Suppressor macrophage treated with lipopolysaccharide for 1 hour (primary cell): Measurements from ENCODE around the gene VOPP1.
A peak's percentile ranks its signal among the peaks of the same experiment; 100 is the strongest.

Source experiments
- DNase-seq, 3 donors: peaks; one replicate each; pipeline ENCODE4 v3.0.0-alpha.2; 2020 to 2022

VOPP1 gene

GRCh38 chr7:55504967-55505658 is 67.2 kb downstream of the VOPP1 start:
- DNase-seq = peak; percentile 22 to 39 (median 29)

GRCh38 chr7:55504093-55504859 is 68.0 kb downstream of the VOPP1 start:
- DNase-seq = no peak

- DNase-seq = no peak
Measured at GRCh38 chr7:55502858-55503440, 69.4 kb downstream of the VOPP1 start.

DNA sequence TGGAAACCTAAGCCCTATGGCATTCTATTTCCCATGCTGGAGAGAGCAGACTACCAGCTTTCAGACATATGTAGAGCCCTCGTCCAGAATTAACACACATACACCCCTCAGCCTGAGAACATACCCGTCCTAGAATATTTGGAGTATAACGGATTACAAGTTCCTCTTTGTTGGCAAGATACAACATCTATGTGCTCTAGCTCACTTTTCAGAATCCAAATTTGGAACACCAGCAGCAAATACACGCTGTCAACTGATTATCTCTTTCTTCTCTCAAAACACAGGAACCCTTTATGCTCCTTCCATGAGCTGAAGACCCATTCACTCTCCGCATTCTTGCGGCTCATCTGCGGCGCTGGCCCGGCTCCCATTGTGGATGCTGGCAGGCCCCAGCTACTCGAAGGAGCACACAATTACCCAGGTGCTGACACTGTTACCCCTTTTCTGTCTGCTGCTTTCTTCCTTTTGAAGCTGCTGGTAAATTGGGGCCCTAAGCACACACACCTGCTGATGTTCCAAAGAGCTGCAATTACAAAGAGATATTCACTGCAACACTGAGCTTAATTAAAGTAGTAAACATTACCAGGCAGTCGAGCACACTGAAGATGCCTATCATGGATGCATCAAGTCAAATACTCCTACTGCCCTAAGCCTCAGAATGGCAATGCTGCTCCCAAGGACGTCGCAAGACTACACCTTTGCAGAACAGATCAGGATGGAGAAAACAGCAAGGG is 70.0 kb downstream of the VOPP1 start:
- DNase-seq = no peak

DNA sequence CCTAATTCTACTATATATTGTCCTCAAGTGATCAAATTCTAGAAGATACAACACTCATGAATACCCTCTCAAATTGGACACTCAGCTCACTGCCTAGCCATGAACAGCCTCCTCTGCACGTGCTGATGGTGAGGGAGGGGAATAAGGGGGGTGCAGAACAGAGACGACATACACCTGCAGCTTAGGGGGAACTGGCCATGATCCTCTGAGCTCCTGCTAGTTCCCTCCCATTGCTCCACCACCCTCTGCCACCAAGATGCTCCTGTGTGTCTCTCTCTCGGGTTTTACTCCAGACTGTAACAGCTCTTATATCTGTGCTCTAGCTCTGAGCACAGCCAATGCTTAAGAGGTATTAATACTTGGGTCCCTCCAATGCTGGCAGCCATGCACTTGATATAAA is 70.7 kb downstream of the VOPP1 start:
- DNase-seq = no peak

GRCh38 chr7:55500117-55500756 is 72.1 kb downstream of the VOPP1 start:
- no peak for DNase-seq

- DNase-seq = no peak
Measured at GRCh38 chr7:55499591-55499990, 72.7 kb downstream of the VOPP1 start.

- no peak for DNase-seq
Measured at GRCh38 chr7:55498770-55499169, 73.5 kb downstream of the VOPP1 start.

DNA sequence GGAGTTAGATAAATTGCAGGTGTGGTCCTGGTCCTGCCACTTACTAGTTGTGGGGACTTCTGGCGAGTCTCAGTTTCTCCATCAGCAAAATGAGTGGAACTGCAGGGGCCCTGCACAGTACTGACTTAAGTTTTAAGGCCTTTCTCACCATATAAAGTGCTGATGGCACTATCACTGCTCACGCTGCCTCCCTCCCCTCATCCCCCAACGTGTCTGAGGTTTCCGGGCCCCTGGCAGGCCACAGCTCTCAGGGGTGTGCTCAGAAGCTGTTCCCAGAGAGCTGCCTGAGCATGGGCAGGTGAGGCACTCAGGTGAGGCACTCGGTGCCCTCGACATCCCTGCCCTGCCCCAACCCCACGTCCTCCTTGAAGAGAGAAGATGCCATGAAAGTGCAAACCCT is 74.2 kb downstream of the VOPP1 start:
- DNase-seq = no peak

DNA sequence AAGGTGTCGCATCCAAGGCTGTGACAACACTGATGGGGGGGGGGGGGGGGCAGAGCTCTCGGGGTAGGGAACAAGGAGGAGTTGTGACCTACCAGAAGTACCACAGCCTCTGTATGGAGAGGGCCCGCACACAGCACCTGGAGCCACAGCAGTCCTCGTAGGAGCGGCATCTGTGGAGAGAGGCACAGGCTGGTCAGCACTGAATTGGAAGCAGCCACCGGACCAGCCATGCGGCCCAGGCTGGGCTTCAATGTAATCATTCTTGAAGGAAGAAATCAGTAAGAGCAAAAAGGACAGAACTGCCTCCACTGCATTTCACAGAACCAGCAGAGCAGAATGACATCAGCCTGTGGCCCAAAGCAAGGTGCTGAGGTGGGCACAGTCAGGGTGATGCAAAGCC is 74.8 kb downstream of the VOPP1 start:
- DNase-seq = no peak

GRCh38 chr7:55496906-55497305 is 75.4 kb downstream of the VOPP1 start:
- DNase-seq = no peak

- no peak for DNase-seq
Measured at GRCh38 chr7:55494951-55495350, 77.4 kb downstream of the VOPP1 start.

GRCh38 chr7:55493408-55493807 is 78.9 kb downstream of the VOPP1 start:
- DNase-seq = no peak

DNA sequence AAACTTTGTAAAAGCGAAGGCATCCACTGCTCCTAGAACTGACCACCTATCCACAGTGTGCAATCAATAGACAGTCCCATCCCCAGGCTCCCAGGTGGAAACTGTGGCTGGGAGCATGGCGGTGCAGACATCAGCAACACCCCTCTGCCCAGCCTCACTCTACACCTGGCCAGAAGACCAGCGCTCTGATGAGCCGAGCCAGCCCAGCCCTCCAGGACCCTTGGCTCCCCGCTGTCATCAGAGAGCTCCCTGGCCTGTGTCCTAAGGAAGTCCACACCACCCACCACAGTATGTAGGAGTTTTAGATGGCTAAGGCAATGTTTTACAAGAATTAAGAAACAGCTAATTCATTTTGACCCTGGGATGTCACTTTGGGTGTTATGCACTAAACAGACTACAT is 81.0 kb downstream of the VOPP1 start:
- DNase-seq = no peak

DNA sequence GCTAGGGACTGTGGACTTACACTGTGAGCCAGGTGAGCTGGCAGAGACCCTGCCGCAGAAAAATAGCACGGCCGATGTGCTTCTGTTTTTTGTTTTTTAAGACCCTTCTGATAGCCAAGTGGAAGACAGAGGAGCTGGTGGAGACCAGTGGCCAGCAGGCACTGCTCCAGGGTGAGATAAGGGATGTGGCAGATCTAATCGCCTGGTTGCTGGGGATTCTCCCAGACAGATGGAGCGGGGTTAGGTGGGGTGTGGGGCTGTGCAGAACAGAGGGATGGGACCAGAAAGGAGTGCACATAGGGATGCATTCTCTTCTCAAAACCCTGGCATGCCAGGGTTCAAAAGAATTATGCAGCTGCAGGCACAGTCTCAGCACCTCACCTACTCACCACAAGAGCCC is 82.2 kb downstream of the VOPP1 start:
- DNase-seq = no peak

GRCh38 chr7:55489552-55489951 is 82.8 kb downstream of the VOPP1 start:
- DNase-seq = no peak

- no peak for DNase-seq
Measured at GRCh38 chr7:55488804-55489340, 83.4 kb downstream of the VOPP1 start.

DNA sequence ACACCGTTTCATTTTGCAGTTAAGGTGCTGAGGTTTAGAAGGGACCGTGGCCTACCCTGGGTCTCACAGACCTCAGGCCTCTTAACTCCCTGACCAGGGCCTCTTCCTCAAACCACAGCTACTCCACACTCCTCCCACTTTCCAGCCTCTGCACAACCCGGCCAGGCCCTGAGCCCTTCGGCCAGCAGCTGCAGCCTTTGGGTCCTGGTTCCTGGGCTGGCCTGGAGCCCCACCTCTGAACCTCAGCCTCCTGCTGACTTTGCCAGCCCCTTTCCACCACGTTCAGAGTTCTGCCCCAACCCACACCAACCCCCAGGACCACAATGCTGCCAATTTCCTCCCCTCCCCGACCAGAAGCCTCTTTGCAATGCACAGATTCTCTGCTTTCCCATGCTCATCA is 84.1 kb downstream of the VOPP1 start:
- DNase-seq = no peak

- no peak for DNase-seq
Measured at GRCh38 chr7:55486991-55487390, 85.3 kb downstream of the VOPP1 start.

GRCh38 chr7:55486192-55486590 is 86.1 kb downstream of the VOPP1 start:
- no peak for DNase-seq

DNA sequence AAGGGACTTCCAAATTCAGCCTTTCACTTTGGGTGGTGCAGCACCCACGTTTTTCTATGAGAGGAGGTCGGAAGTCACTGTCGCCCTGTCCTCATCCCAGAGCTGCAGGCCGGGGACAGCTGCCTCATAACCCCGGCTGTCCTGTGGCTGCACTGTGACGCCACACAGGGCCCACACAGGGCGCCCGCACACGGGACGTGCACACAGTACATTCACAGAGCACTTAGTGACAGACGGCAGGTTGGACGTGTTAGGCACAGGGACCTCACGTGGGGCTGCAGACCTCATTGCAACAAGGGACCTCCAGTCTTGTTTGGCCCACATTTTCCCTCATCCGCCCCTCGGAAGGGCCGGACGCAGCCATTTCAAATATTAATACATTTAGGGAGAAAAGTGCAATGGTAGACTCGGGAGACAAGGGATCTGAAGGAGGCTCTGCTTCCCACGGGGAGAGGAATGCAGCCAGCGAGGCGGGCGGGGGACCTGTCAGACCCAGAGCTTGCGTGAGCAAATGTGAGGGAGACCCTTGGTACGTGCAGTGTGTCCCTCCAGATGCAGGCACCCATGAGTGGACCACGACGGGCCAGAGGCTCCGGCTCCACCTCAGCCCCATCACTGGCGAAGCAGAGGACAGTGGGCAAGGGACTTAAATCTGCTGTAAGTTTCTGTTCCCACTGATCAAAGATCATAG is 86.7 kb downstream of the VOPP1 start:
- DNase-seq = no peak

GRCh38 chr7:55484834-55485233 is 87.5 kb downstream of the VOPP1 start:
- DNase-seq = no peak
